A673 (cell line): ENCODE measurements around the gene HSD3B1. TPM values are rescaled to one million over a fixed set of nuclear protein-coding genes. Genes with fewer than 3 reads are reported as not detected.

Experiments
- BruUV-seq: library from RNA; stranded (reverse); fragments of 400-500 nt; replicated peaks from 2 replicates; lab custom pipeline; 2021; lab: Mats Ljungman, UMichigan
- CTCF ChIA-PET: fragments of 300-600 bp; sonication (Branson Sonifier 250); formaldehyde crosslinking; loops from one replicate; lab custom pipeline; 2022; ENCODE audit warnings: antibody characterized with exemption; lab: Charles Lee
- POLR2A ChIA-PET: fragments of 300-600 bp; sonication (Branson Sonifier 250); formaldehyde crosslinking; loops from one replicate; lab custom pipeline; 2022; ENCODE audit warnings: antibody characterized with exemption; ENCODE audit not compliant: low non-redundant PET; lab: Charles Lee
- DNase-seq: peaks from one replicate; pipeline ENCODE4 v3.0.0-alpha.2; 2015; ENCODE audit warnings: low spot score
- H3K27ac ChIP-seq: fragments of 200-600 bp; sonication (generic); 2 replicates; pipeline ENCODE4 v1.5.1; 2016; ENCODE audit warnings: mixed run types, low read depth, mild to moderate bottlenecking, mixed read lengths, antibody characterized with exemption, low read length; ENCODE audit not compliant: poor library complexity, severe bottlenecking
- H3K27me3 ChIP-seq: fragments of 200-600 bp; sonication (generic); replicated peaks from 2 replicates; pipeline ENCODE4 v1.6.1; 2017; ENCODE audit warnings: mixed run types, low read depth, mild to moderate bottlenecking, mixed read lengths, antibody characterized with exemption, low read length; ENCODE audit not compliant: insufficient read depth, poor library complexity
- H3K36me3 ChIP-seq: fragments of 200-600 bp; sonication (generic); 2 replicates; pipeline ENCODE4 v1.6.1; 2016; ENCODE audit warnings: mixed run types, mild to moderate bottlenecking, mixed read lengths, antibody characterized with exemption, low read length; ENCODE audit not compliant: insufficient read depth, poor library complexity, severe bottlenecking
- H3K4me1 ChIP-seq: fragments of 200-600 bp; sonication (generic); 2 replicates; pipeline ENCODE4 v1.6.1; 2017; ENCODE audit warnings: mixed run types, mild to moderate bottlenecking, mixed read lengths, antibody characterized with exemption, low read length; ENCODE audit not compliant: insufficient read depth, poor library complexity, severe bottlenecking
- H3K4me3 ChIP-seq: fragments of 200-600 bp; sonication (generic); 2 replicates; pipeline ENCODE4 v1.5.1; 2016; ENCODE audit warnings: low read depth, mixed run types, mild to moderate bottlenecking, mixed read lengths, low read length; ENCODE audit not compliant: poor library complexity, severe bottlenecking
- H3K9me3 ChIP-seq: fragments of 200-600 bp; sonication (generic); 2 replicates; pipeline ENCODE4 v1.6.1; 2016; ENCODE audit warnings: mixed run types, low read depth, mild to moderate bottlenecking, mixed read lengths, antibody characterized with exemption, low read length; ENCODE audit not compliant: poor library complexity, severe bottlenecking
- EZH2 ChIP-seq: fragments of 200-600 bp; sonication (generic); IDR thresholded peaks from 2 replicates; pipeline ENCODE4 v1.6.1; 2017; ENCODE audit warnings: borderline replicate concordance, low read depth, mild to moderate bottlenecking, mixed read lengths, antibody characterized with exemption, low read length; ENCODE audit not compliant: poor library complexity, severe bottlenecking
- intact Hi-C: fragments of 100-400 bp; cut with micrococcal nuclease; formaldehyde crosslinking; loops from one replicate; pipeline ENCODE4 v1.10.0; 2022; ENCODE audit not compliant: unreplicated experiment
- total RNA-seq: library from RNA; stranded (reverse); gene quantifications from 2 replicates; pipeline ENCODE4 v1.2.3, GENCODE V29; 2021
- TF ChIP-seq, protein P1 (sequence below): fragments of 300-800, 200-600 bp; sonication (generic); conservative IDR thresholded peaks from 2 replicates; pipeline ENCODE4 v1.5.1; 2017; ENCODE audit warnings: low read depth, mild to moderate bottlenecking, antibody characterized with exemption, low read length, moderate library complexity, mixed read lengths

HSD3B1 gene
- total RNA-seq, 1 experiment from 2014 or later, result not detected

DNA sequence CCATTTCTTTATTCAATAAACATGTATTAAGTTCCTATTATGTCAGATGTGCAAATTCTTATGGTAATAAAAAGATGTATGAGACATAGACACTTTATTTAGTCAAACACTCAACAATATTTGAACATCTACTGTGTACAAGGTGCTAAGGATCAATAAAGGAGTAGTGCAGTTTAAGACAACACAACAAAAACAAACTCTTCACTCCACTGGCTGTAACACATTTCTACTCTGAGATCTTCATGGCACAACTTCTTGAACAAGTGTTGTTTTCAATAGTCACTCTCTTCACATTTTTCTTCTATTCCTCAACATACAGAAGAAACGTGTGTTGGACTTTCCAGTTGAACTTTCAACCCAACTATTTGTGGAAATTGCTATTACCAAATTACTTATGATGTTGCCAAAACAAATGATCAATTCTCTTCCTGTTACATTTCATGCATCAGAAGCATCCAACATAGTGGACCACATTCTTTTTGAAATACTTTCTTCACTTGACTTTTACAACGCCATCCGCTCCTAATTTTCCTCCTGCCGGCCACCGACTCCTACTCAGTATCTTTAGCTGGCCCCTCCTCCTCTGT lies 25.4 kb downstream of the HSD3B1 start:
- DNase-seq, result no peak
- Histone ChIP-seq H3K27ac (no peak overlapping the region), H3K36me3 (no peaks in the 10 kb centered on the region), H3K27me3 (peaks cover 10% of the 10 kb centered on the region), H3K4me1 (no peaks in the 10 kb centered on the region), H3K9me3 (no peaks in the 10 kb centered on the region), H3K4me3 (no peak overlapping the region)
- TF ChIP-seq, protein P1, sequence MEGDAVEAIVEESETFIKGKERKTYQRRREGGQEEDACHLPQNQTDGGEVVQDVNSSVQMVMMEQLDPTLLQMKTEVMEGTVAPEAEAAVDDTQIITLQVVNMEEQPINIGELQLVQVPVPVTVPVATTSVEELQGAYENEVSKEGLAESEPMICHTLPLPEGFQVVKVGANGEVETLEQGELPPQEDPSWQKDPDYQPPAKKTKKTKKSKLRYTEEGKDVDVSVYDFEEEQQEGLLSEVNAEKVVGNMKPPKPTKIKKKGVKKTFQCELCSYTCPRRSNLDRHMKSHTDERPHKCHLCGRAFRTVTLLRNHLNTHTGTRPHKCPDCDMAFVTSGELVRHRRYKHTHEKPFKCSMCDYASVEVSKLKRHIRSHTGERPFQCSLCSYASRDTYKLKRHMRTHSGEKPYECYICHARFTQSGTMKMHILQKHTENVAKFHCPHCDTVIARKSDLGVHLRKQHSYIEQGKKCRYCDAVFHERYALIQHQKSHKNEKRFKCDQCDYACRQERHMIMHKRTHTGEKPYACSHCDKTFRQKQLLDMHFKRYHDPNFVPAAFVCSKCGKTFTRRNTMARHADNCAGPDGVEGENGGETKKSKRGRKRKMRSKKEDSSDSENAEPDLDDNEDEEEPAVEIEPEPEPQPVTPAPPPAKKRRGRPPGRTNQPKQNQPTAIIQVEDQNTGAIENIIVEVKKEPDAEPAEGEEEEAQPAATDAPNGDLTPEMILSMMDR, result no peak
- TF ChIP-seq EZH2, result no peak
- intact Hi-C loops, result no loop called here
- BruUV-seq, result no TSS peak
- ChIA-PET POLR2A (no interaction called here), CTCF (no interaction called here)

DNA sequence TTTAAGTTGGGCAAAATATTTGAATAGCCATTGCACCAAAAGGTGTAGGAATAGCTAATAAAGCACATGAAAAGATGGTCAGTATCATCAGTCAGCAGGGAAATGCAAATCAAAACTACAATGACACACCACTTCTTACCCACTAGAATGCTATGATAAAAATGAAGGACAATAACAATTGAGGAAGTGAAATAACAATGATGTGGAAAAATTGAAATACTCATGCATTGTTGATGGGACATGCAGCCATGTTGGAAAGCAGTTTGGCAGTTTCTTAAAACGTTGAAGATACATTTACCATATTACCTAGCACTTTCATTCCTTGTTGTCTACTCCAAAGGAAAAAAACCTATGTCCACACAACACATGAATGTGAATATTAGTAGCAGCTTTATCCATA lies 28.4 kb downstream of the HSD3B1 start:
- POLR2A ChIA-PET, result no interaction called here
- no peak for TF ChIP-seq EZH2
- TF ChIP-seq, protein P1, result no peak
- CTCF ChIA-PET, result interaction anchor here (0.6 kb wide), 1 partner anchor 15 kb away, joined by 3 read pairs; no protein-coding TSS in a partner anchor
- H3K4me3 ChIP-seq, result no peak overlapping the region
- no peak overlapping the region for H3K27ac ChIP-seq
- H3K27me3 ChIP-seq, result peaks cover 12% of the 10 kb centered on the region
- H3K9me3 ChIP-seq, result no peaks in the 10 kb centered on the region
- DNase-seq, result no peak
- no TSS peak for BruUV-seq
- no peaks in the 10 kb centered on the region for H3K4me1 ChIP-seq
- H3K36me3 ChIP-seq, result no peaks in the 10 kb centered on the region
- intact Hi-C loops, result no loop called here

DNA sequence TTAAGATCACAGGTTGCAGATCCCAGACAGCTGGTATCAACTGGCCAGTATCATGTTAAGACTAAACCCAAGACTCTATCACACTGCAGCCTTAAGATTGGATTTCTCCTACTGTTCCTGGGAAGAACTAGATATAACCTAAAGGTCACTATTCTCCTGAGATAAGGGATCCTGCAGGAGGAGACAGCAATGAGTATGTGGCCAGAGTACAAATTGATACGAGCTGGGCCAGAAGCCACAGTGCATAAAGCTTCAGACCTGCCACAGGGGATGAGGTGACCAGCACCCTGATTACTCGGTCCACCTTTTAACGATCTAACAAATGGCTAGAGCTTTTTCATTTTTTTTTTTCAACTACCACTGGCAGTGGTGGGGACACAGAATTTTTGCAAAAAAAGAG lies 31.0 kb downstream of the HSD3B1 start:
- ChIA-PET POLR2A (no interaction called here), CTCF (no interaction called here)
- intact Hi-C loops, result no loop called here
- TF ChIP-seq, protein P1, result no peak
- TF ChIP-seq EZH2, result no peak
- no TSS peak for BruUV-seq
- Histone ChIP-seq H3K36me3 (no peaks in the 10 kb centered on the region), H3K4me3 (no peak overlapping the region), H3K27ac (no peak overlapping the region), H3K9me3 (no peaks in the 10 kb centered on the region), H3K27me3 (peaks cover 8% of the 10 kb centered on the region), H3K4me1 (no peaks in the 10 kb centered on the region)
- no peak for DNase-seq
